Measurements from ENCODE around the gene C6orf132.

DNA sequence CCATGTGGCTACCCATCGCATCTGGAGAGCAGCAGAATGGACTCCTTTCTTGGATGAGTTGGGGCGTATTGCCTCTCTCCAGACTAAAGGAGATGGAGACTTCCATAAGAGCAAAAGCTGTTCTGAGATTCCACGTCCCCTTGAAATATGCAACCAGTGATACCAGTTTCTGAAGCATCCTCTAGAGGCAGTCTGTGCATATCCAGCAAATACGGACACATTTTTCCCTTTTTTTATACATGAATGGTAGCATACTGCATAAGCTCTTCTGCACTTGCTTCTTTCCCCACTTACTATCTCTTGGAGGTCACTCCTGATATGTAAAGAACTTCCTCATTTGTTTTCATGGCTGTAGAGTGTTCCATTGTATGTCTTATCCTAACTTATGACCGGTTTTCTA is 57.5 kb downstream of the C6orf132 start:
- TF ChIP-seq POLR2A (IDR thresholded peaks at IDR 0.05) = no peak
- TF ChIP-seq, protein P1, sequence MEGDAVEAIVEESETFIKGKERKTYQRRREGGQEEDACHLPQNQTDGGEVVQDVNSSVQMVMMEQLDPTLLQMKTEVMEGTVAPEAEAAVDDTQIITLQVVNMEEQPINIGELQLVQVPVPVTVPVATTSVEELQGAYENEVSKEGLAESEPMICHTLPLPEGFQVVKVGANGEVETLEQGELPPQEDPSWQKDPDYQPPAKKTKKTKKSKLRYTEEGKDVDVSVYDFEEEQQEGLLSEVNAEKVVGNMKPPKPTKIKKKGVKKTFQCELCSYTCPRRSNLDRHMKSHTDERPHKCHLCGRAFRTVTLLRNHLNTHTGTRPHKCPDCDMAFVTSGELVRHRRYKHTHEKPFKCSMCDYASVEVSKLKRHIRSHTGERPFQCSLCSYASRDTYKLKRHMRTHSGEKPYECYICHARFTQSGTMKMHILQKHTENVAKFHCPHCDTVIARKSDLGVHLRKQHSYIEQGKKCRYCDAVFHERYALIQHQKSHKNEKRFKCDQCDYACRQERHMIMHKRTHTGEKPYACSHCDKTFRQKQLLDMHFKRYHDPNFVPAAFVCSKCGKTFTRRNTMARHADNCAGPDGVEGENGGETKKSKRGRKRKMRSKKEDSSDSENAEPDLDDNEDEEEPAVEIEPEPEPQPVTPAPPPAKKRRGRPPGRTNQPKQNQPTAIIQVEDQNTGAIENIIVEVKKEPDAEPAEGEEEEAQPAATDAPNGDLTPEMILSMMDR (IDR thresholded peaks at IDR 0.05) = no peak

Measured in adrenal gland (tissue), 5 donors.